PC-9 (cell line): ENCODE measurements around the gene FGF19. TPM values are rescaled to one million over a fixed set of nuclear protein-coding genes. Genes with fewer than 3 reads are reported as not detected.

Experiments
- BruUV-seq: library from RNA; stranded (reverse); fragments of 400-500 nt; replicated peaks from 2 replicates; lab custom pipeline; 2021; lab: Mats Ljungman, UMichigan
- CTCF ChIA-PET: fragments of 300-600 bp; sonication (Branson Sonifier 250); formaldehyde crosslinking; loops from one replicate; lab custom pipeline; 2022; ENCODE audit warnings: antibody characterized with exemption; lab: Charles Lee
- POLR2A ChIA-PET: fragments of 300-600 bp; sonication (Branson Sonifier 250); formaldehyde crosslinking; loops from one replicate; lab custom pipeline; 2022; ENCODE audit warnings: antibody characterized with exemption; ENCODE audit not compliant: unreplicated experiment; lab: Charles Lee
- DNase-seq, 2 experiments: peaks; one replicate each; pipeline versions ENCODE4 v3.0.0 to v3.0.0-alpha.2; 2015 to 2022; ENCODE audit warnings: mixed read lengths in 1 of 2
- H2AFZ ChIP-seq: fragments of 200-600 bp; sonication (generic); 2 replicates; pipeline ENCODE4 v1.8.1; 2017; ENCODE audit warnings: antibody characterized with exemption
- H3F3A ChIP-seq: fragments of 200-600 bp; sonication (generic); 2 replicates; pipeline ENCODE4 v1.8.1; 2017; ENCODE audit warnings: antibody characterized with exemption, mild to moderate bottlenecking, low read depth; ENCODE audit not compliant: insufficient read depth
- H3K27ac ChIP-seq: fragments of 200-600 bp; sonication (generic); 2 replicates; pipeline ENCODE4 v1.6.1; 2016; ENCODE audit warnings: mixed run types
- H3K27me3 ChIP-seq: fragments of 200-600 bp; sonication (generic); 2 replicates; pipeline ENCODE4 v1.6.1; 2016; ENCODE audit warnings: low read depth, mixed run types; ENCODE audit not compliant: insufficient read depth
- H3K36me3 ChIP-seq: fragments of 200-600 bp; sonication (generic); 2 replicates; pipeline ENCODE4 v1.6.1; 2016; ENCODE audit warnings: low read depth, mixed run types
- H3K4me1 ChIP-seq: fragments of 200-600 bp; sonication (generic); replicated peaks from 2 replicates; pipeline ENCODE4 v1.6.1; 2016; ENCODE audit warnings: mixed run types; ENCODE audit not compliant: insufficient read depth
- H3K4me2 ChIP-seq: fragments of 200-600 bp; sonication (generic); 2 replicates; pipeline ENCODE4 v1.6.1; 2017; ENCODE audit warnings: mixed run types
- H3K4me3 ChIP-seq: fragments of 200-600 bp; sonication (generic); 2 replicates; pipeline ENCODE4 v1.6.1; 2016; ENCODE audit warnings: mixed run types
- H3K79me2 ChIP-seq: fragments of 200-600 bp; sonication (generic); 2 replicates; pipeline ENCODE4 v1.6.1; 2017; ENCODE audit warnings: low read depth, mixed run types
- H3K9me2 ChIP-seq: fragments of 200-600 bp; sonication (generic); 2 replicates; pipeline ENCODE4 v1.8.1; 2017; ENCODE audit warnings: mild to moderate bottlenecking; ENCODE audit not compliant: insufficient read depth
- H3K9me3 ChIP-seq: fragments of 200-600 bp; sonication (generic); 2 replicates; pipeline ENCODE4 v1.8.1; 2016; ENCODE audit warnings: low read depth; ENCODE audit not compliant: insufficient read depth
- H4K20me1 ChIP-seq: fragments of 200-600 bp; sonication (generic); 2 replicates; pipeline ENCODE4 v1.8.1; 2017; ENCODE audit not compliant: insufficient read depth
- CTCF ChIP-seq: fragments of 200-600 bp; sonication (generic); conservative IDR thresholded peaks from 2 replicates; pipeline ENCODE4 v1.6.1; 2017; ENCODE audit warnings: mixed run types, antibody characterized with exemption, mild to moderate bottlenecking, moderate library complexity
- EZH2 ChIP-seq: fragments of 200-600 bp; sonication (generic); IDR thresholded peaks from 2 replicates; pipeline ENCODE4 v1.8.0; 2017; ENCODE audit warnings: antibody characterized with exemption, low read depth
- intact Hi-C: fragments of 100-400 bp; cut with micrococcal nuclease; formaldehyde crosslinking; loops from one replicate; pipeline ENCODE4 v1.10.0; 2022; ENCODE audit not compliant: unreplicated experiment
- total RNA-seq: library from RNA; stranded (reverse); gene quantifications from 2 replicates; pipeline ENCODE4 v1.2.3, GENCODE V29; 2021

FGF19 gene
- total RNA-seq, 1 experiment from 2014 or later, result 2.0 TPM

- no peaks in the 10 kb centered on the region for H3K79me2 ChIP-seq
- no peaks in the 10 kb centered on the region for H3K27me3 ChIP-seq
- DNase-seq, result no peak
- H3K9me3 ChIP-seq, result no peaks in the 10 kb centered on the region
- no peak overlapping the region for H3K4me2 ChIP-seq
- POLR2A ChIA-PET, result interaction anchor here (0.7 kb wide), 1 partner anchor 44 kb away, joined by 3 read pairs; no protein-coding TSS in a partner anchor
- peak; percentile 54 for TF ChIP-seq CTCF
- no peak for TF ChIP-seq EZH2
- no peaks in the 10 kb centered on the region for H3K9me2 ChIP-seq
- intact Hi-C loops, result no loop called here
- peaks cover 3% of the 10 kb centered on the region; the same call in 1 of the 2 replicates for H3F3A ChIP-seq
- no TSS peak for BruUV-seq
- no peak overlapping the region for H3K4me3 ChIP-seq
- no peaks in the 10 kb centered on the region for H3K4me1 ChIP-seq
- H3K36me3 ChIP-seq, result no peaks in the 10 kb centered on the region
- H3K27ac ChIP-seq, result no peak overlapping the region
- H2AFZ ChIP-seq, result no peak overlapping the region
- H4K20me1 ChIP-seq, result no peaks in the 10 kb centered on the region
- CTCF ChIA-PET, result interaction anchor here (0.7 to 1.7 kb wide), 2 partner anchors 8 to 12 kb away, joined by 3 to 4 read pairs; no protein-coding TSS in a partner anchor
These were observed 41.7 kb downstream of the FGF19 start for GRCh38 chr11:69662021-69662698.

GRCh38 chr11:69661413-69661715 lies 42.5 kb downstream of the FGF19 start:
- CTCF ChIA-PET, result interaction anchor here (0.7 to 1.7 kb wide), 2 partner anchors 9 to 13 kb away, joined by 3 to 4 read pairs; no protein-coding TSS in a partner anchor
- Histone ChIP-seq H3K9me2 (no peaks in the 10 kb centered on the region), H3K27ac (no peak overlapping the region), H3K79me2 (no peaks in the 10 kb centered on the region), H3F3A (peaks cover 3% of the 10 kb centered on the region; the same call in 1 of the 2 replicates), H3K4me3 (no peak overlapping the region), H3K4me1 (no peaks in the 10 kb centered on the region), H3K4me2 (no peak overlapping the region), H3K36me3 (no peaks in the 10 kb centered on the region), H4K20me1 (no peaks in the 10 kb centered on the region), H3K9me3 (no peaks in the 10 kb centered on the region), H3K27me3 (no peaks in the 10 kb centered on the region), H2AFZ (no peak overlapping the region)
- POLR2A ChIA-PET, result no interaction called here
- intact Hi-C loops, result no loop called here
- BruUV-seq, result no TSS peak
- no peak for TF ChIP-seq EZH2
- TF ChIP-seq CTCF, result no peak
- DNase-seq, result no peak

- intact Hi-C loops, result no loop called here
These were observed 43.8 kb downstream of the FGF19 start for GRCh38 chr11:69660001-69660500.

More at GRCh38 chr11:69660001-69660500, 43.8 kb downstream of the FGF19 start:
- ChIA-PET POLR2A (no interaction called here), CTCF (no interaction called here)
- Histone ChIP-seq H3K9me3 (no peaks in the 10 kb centered on the region), H3K4me1 (peaks cover 4% of the 10 kb centered on the region), H3K79me2 (no peaks in the 10 kb centered on the region), H3K4me3 (no peak overlapping the region), H3K36me3 (no peaks in the 10 kb centered on the region), H3K4me2 (no peak overlapping the region), H2AFZ (no peak overlapping the region), H3F3A (peaks cover 8% of the 10 kb centered on the region), H4K20me1 (no peaks in the 10 kb centered on the region), H3K27ac (no peak overlapping the region), H3K27me3 (no peaks in the 10 kb centered on the region), H3K9me2 (no peaks in the 10 kb centered on the region)
- DNase-seq, result no peak
- TF ChIP-seq CTCF (no peak), EZH2 (no peak)
- BruUV-seq, result no TSS peak
